Coronary artery (tissue), 2 donors: ENCODE measurements around the gene PRPSAP1.
A peak's percentile ranks its signal among the peaks of the same experiment; 100 is the strongest.

Experiments
- DNase-seq: peaks from one replicate; pipeline ENCODE4 v3.0.0-alpha.2; 2017; ENCODE audit warnings: low spot score
- H3K27ac ChIP-seq, 2 donors: fragments of 200-600 bp; sonication (generic); one replicate each; pipeline ENCODE4 v1.5.1; 2016 to 2019
- H3K4me3 ChIP-seq: fragments of 200-600 bp; sonication (generic); 2 replicates; pipeline ENCODE4 v1.5.1; 2016; ENCODE audit warnings: mild to moderate bottlenecking, moderate library complexity
- TF ChIP-seq, protein P1 (sequence below): fragments of 200-600 bp; sonication (generic); IDR thresholded peaks from one replicate; pipeline ENCODE4 v1.5.1; 2019; ENCODE audit warnings: antibody characterized with exemption

PRPSAP1 gene

DNA sequence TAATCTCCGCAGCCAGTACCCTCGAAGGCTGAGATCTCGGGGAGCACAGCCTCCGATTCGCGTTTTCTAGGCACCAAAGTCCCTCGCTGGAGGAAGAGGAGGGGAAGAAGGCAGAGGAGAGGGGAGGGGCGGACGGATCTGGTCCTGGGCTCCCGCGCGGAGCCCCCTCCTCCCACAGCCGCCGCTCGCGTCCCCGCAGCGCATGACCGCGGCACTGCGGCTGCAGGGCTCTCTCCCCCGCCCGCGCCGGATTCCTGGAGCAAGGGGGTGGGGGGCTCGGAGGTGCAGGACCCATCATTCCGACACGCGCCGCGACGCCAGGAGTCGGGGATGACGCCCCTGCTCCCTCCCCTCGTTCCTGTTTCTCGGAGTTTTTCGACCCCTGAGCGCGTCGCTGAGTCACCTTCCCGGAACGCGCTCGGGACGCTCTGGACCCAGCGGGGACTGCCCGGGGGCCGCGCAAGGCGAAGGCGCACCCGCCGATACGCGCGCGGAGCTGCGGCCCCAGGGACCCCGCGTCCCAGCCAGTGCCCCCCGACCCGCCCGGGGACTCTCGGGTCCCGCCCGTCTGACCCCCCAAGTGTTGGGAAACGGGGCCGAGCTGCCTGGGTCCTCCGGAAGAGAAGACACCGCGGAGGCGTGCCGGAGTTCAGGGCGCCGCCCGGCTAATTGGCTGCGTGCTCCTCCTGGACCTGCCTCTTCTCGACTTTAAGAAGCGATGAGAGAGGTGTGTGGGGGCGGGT, 29.3 kb upstream of the PRPSAP1 start:
- TF ChIP-seq, protein P1, sequence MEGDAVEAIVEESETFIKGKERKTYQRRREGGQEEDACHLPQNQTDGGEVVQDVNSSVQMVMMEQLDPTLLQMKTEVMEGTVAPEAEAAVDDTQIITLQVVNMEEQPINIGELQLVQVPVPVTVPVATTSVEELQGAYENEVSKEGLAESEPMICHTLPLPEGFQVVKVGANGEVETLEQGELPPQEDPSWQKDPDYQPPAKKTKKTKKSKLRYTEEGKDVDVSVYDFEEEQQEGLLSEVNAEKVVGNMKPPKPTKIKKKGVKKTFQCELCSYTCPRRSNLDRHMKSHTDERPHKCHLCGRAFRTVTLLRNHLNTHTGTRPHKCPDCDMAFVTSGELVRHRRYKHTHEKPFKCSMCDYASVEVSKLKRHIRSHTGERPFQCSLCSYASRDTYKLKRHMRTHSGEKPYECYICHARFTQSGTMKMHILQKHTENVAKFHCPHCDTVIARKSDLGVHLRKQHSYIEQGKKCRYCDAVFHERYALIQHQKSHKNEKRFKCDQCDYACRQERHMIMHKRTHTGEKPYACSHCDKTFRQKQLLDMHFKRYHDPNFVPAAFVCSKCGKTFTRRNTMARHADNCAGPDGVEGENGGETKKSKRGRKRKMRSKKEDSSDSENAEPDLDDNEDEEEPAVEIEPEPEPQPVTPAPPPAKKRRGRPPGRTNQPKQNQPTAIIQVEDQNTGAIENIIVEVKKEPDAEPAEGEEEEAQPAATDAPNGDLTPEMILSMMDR = no peak
- Histone ChIP-seq H3K27ac (peak overlapping the region; percentile 72 to 94), H3K4me3 (peak overlapping the region; percentile 83)
- no peak for DNase-seq

DNA sequence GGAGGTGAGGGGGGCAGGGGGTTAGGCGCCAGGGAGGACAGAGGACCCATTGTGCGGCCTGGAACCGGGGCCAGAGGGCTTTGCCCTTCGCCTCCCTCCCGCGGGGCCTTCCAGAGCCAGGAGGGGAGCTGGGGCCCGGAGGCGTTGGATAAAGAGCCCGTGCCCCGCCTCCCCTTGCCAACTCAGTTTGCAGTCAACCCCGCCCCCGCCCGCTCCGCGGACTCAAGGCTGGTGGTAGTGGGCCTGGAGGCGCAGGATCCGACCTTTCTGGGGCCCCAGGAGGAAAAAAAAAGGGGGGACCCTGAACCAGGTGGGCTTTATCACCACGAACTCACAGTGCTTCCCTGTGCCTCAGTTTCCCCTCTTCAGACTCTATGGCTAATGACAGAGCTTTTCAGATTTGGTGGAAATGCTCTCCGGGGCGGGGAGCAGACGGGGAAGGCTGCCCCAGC, 28.7 kb upstream of the PRPSAP1 start:
- TF ChIP-seq, protein P1 = no peak
- H3K4me3 ChIP-seq = peak overlapping the region; percentile 83
- H3K27ac ChIP-seq = peak overlapping the region; percentile 72 to 94
- DNase-seq = no peak

DNA sequence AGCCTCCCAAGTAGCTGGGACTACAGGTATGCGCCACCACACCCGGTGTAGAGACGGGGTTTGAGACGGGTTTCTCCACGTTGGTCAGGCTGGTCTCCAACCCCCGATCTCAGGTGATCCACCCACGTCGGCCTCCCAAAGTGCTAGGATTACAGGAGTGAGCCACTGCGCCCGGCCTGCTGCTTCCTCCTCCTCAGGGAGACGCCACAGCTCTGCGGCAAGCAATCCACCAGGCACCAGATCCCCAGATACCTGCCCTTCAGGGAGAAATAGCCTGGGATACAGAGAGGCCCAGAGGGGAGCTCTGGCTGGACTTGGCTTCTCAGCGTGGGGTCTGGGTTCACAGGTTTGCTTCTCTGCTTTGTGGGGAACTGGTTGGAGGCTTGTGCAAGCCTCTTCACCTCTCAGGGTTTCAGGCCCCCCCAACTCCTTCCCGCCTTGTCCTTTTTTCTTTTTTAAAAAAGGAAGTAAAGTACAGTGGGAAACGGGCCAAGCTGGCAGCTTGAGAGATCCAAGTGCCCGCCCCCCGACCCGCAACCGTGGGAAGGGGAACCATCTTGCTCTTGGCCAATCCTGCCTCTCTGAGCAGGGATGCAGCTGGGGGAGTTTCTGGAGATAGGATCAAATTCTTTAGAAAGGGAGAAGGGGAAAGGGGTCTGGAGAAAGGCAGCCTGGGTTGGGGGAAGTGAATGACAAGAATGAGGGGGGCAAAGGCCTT, 28.1 kb upstream of the PRPSAP1 start:
- TF ChIP-seq, protein P1 = no peak
- peak overlapping the region; percentile 83 for H3K4me3 ChIP-seq
- DNase-seq = no peak
- H3K27ac ChIP-seq = peak overlapping the region in 1 of 2 donors; percentile 94

DNA sequence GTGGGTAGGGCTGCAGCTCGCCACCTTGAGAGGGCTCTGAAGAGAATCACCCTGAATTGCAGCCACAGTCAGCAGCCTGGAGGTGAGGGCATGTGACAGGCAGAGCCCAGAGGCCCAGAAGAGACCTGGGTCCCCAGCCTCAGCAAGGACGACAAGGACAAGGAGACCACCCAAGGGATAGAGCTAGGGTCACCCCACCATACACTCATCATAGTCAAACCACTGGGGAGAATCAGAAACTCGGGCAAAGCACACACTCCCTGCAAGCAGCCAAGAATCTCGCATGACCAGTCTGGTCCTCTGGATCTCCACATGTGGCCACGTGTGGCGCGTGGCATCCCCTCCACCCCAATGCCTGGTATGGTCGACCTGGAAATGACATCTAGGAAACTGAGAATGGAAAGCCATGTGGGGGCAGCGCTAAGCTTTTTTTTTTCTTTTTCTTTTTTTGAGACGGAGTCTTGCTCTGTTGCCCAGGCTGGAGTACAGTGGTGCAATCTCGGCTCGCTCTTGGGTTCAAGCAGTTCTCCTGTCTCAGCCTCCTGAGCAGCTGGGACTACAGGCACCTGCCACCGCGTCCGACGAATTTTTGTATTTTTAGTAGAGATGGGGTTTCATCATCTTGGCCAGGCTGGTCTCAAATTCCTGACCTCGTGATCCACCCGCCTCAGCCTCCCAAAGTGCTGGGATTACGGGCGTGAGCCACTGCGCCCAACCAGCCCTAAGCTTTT, 26.1 kb upstream of the PRPSAP1 start:
- TF ChIP-seq, protein P1 = no peak
- Histone ChIP-seq H3K4me3 (no peak overlapping the region), H3K27ac (no peak overlapping the region)
- DNase-seq = no peak

DNA sequence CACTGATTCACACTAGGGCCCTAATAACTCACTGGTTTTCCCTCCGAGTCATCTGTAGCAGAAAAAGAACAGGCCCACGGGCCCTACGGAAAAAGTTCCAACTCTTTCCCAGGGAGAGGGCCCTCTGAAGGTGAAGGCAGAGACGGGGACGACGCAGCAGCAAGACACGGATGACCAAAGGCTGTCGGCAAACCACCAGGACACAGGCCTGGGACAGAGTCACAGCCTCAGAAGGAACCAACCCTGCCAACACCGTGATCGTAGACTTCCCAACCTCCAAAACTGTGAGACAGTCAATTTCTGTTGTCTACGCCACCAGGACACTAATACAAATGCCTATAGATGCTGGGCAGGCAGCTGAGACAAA, 25.5 kb upstream of the PRPSAP1 start:
- TF ChIP-seq, protein P1 = no peak
- DNase-seq = no peak
- no peak overlapping the region for H3K4me3 ChIP-seq
- no peak overlapping the region for H3K27ac ChIP-seq

DNA sequence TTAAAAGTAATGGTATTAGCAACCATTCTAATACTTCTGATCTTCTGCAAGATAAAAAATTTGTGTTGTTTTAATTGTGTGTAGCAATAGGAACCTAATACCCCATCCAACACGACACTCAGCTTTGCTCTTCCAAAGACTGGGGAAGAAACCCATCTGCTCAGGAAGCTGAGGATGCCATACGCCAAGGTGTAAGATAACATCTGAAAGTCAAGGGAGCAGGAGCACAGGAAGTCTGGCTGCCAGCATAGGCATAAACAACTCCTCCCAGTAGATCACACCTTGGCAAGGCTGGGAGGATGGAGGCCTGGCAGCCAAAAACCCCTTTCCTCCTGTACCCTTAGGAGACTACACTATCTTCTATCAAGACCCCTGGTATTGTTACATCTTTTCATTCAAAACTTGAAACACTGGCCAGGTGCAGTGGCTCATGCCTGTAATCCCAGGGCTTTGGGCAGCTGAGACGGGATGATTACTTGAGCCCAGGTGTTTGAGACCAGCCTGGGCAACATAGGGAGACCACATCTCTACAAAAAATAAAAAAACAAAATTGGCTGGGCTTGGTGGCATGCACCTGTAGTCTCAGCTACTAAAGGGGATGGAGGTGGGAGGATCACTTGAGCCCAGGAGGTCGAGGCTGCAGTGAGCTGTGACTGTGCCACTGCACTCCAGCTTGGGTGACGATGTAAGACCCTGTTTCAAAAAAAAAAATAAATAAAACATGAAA, 25.0 kb upstream of the PRPSAP1 start:
- Histone ChIP-seq H3K27ac (no peak overlapping the region), H3K4me3 (no peak overlapping the region)
- TF ChIP-seq, protein P1 = no peak
- DNase-seq = no peak
